ENCODE data around the gene DNAJC27. TPM values are rescaled to one million over a fixed set of nuclear protein-coding genes. Genes with fewer than 3 reads are reported as not detected.

Gene DNAJC27
- total and polyA plus RNA-seq, 2 of the 13 experiments (the other 11 are each of a cell fraction or from before 2014, with no cell fraction given): 3.1 to 3.7 TPM

DNA sequence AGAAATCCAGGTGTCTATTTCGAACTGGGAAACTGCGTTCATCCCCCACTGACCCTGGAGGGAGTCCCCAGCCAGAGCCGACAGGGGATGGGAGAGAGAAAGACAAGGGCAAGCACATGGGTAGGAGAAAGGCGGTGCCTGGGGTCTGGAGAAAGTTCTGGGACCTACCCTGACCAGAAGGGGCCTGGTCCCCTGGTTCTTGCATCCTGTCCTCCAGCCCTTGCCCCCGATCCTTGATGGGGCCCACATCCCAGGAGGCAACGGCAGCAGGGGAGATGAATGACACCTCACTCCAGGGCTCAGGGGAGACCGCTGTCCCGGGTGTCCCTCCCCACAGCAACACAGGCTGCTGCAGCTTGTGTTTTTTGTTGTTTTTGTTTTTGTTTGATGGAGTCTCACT lies 56.6 kb downstream of the DNAJC27 start:
- Histone ChIP-seq H2AFZ (ENCODE audit: low read length) (no peak overlapping the region), H3K36me3 (replicated peaks in 1 of 2; ENCODE audit: control insufficient read depth in 1 of 2, insufficient read depth in 2 of 2, low read length in 2 of 2) (no peaks in the 10 kb centered on the region), H3K4me3 (replicated peaks in 1 of 3; ENCODE audit: insufficient read depth in 1 of 3, low read depth in 2 of 3, low read length in 3 of 3) (no peak overlapping the region), H4K20me1 (ENCODE audit: insufficient read depth, low read length) (no peaks in the 10 kb centered on the region; the same call in 1 of the 2 replicates), H3K27ac (ENCODE audit: extremely low read length, insufficient read depth, low read length) (no peak overlapping the region), H3K27me3 (ENCODE audit: control insufficient read depth in 1 of 2, insufficient read depth in 2 of 2, low read length in 2 of 2) (peaks cover 19 to 66% of the 10 kb centered on the region in 2 experiments), H3K9me3 (ENCODE audit: low read length) (no peaks in the 10 kb centered on the region), H3K4me2 (ENCODE audit: low read depth, low read length) (no peak overlapping the region), H3K4me1 (ENCODE audit: insufficient read depth, low read length) (0 out of 2 replicates have a peak, but pooled peaks cover 5% of the 10 kb centered on the region), H3K79me2 (ENCODE audit: insufficient read depth, low read length) (no peaks in the 10 kb centered on the region), H3K9ac (ENCODE audit: insufficient read depth, low read depth, low read length) (no peak overlapping the region)
- CTCF ChIA-PET (ENCODE audit: low intra/inter-chr PET ratio, low total read pairs): no interaction called here
- in situ Hi-C loops (cut with HindIII; ENCODE audit: extremely low pct_ligation_motif_present, low pct_unique_long_range_greater_than_20kb) (no loop called here), intact Hi-C loops (cut with micrococcal nuclease; ENCODE audit: unreplicated experiment) (no loop called here)
- FAIRE-seq (no peak), DNase-seq (ENCODE audit: low spot score) (no peak), ATAC-seq (no peak)
- TF ChIP-seq ZBTB20 (CRISPR knock-in tag; IDR thresholded peaks at IDR 0.05; ENCODE audit: borderline replicate concordance, low read depth) (no peak), NFYB (CRISPR knock-in tag; IDR thresholded peaks at IDR 0.05) (no peak), THYN1 (CRISPR knock-in tag; IDR thresholded peaks at IDR 0.05; ENCODE audit: borderline replicate concordance, low read depth) (no peak), ZNF138 (CRISPR knock-in tag; IDR thresholded peaks at IDR 0.05; ENCODE audit: low read depth) (no peak), RARA (CRISPR knock-in tag; IDR thresholded peaks at IDR 0.05) (no peak), ZNF263 (CRISPR knock-in tag; IDR thresholded peaks at IDR 0.05) (no peak), JUNB (CRISPR knock-in tag; IDR thresholded peaks at IDR 0.05; ENCODE audit: borderline replicate concordance) (no peak), SOX13 (IDR thresholded peaks at IDR 0.05) (no peak), SOX13 (CRISPR knock-in tag; conservative IDR thresholded peaks at IDR 0.05 in 1 of 2, IDR thresholded peaks at IDR 0.05 in 1 of 2) (no peak), GATAD2A (CRISPR knock-in tag; IDR thresholded peaks at IDR 0.05) (no peak), ZNF552 (CRISPR knock-in tag; IDR thresholded peaks at IDR 0.05; ENCODE audit: borderline replicate concordance) (no peak), GABPA (IDR thresholded peaks at IDR 0.05; ENCODE audit: low read depth, low read length) (no peak), GABPA (CRISPR knock-in tag; IDR thresholded peaks at IDR 0.05; ENCODE audit: low read depth) (no peak), RBM39 (IDR thresholded peaks at IDR 0.05; ENCODE audit: low read depth, low read length, poor library complexity, severe bottlenecking) (no peak), ZNF335 (CRISPR knock-in tag; IDR thresholded peaks at IDR 0.05) (no peak), MAFK (conservative IDR thresholded peaks at IDR 0.05 in 1 of 2, IDR thresholded peaks at IDR 0.05 in 1 of 2; ENCODE audit: low read length in 2 of 2) (no peak), ZNF17 (CRISPR knock-in tag; IDR thresholded peaks at IDR 0.05) (no peak), NCOR1 (IDR thresholded peaks at IDR 0.05; ENCODE audit: borderline replicate concordance, low read length) (no peak), NRL (CRISPR knock-in tag; IDR thresholded peaks at IDR 0.05; ENCODE audit: borderline replicate concordance) (no peak)
- TF ChIP-seq, protein P1, sequence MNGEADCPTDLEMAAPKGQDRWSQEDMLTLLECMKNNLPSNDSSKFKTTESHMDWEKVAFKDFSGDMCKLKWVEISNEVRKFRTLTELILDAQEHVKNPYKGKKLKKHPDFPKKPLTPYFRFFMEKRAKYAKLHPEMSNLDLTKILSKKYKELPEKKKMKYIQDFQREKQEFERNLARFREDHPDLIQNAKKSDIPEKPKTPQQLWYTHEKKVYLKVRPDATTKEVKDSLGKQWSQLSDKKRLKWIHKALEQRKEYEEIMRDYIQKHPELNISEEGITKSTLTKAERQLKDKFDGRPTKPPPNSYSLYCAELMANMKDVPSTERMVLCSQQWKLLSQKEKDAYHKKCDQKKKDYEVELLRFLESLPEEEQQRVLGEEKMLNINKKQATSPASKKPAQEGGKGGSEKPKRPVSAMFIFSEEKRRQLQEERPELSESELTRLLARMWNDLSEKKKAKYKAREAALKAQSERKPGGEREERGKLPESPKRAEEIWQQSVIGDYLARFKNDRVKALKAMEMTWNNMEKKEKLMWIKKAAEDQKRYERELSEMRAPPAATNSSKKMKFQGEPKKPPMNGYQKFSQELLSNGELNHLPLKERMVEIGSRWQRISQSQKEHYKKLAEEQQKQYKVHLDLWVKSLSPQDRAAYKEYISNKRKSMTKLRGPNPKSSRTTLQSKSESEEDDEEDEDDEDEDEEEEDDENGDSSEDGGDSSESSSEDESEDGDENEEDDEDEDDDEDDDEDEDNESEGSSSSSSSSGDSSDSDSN (CRISPR knock-in tag; IDR thresholded peaks at IDR 0.05): no peak
- BruUV-seq (replicated peaks): no TSS peak
- POLR2A ChIA-PET: no interaction called here
- 19% methylated on average over 8 of the region's 8 CpGs for WGBS (ENCODE audit: low lambda C conversion rate)
